Keratinocyte (primary cell): ENCODE measurements around the gene ELAVL2. TPM values are rescaled to one million over a fixed set of nuclear protein-coding genes. Genes with fewer than 3 reads are reported as not detected.

Experiments used
- DNase-seq: peaks from one replicate; pipeline ENCODE4 v3.0.0-alpha.2; 2011; ENCODE audit warnings: low read depth, missing footprints, low spot score
- FAIRE-seq: peaks from 2 replicates; lab custom pipeline; 2011; peaks lifted over from hg19 to GRCh38; lab: Jason Lieb, UNC
- H2AFZ ChIP-seq: 2 replicates; pipeline ENCODE4 v1.6.0; 2012; ENCODE audit warnings: low read length, control low read depth, inconsistent platforms; ENCODE audit not compliant: control insufficient read depth
- H3K27ac ChIP-seq: 2 replicates; pipeline ENCODE4 v1.5.1; 2011; ENCODE audit warnings: low read length; ENCODE audit not compliant: control insufficient read depth, insufficient read depth
- H3K27me3 ChIP-seq: 3 replicates; pipeline ENCODE4 v1.6.0; 2011; ENCODE audit warnings: low read length; ENCODE audit not compliant: control insufficient read depth, insufficient read depth; ENCODE audit errors: extremely low read depth
- H3K36me3 ChIP-seq, 2 experiments: 2 replicates in 1 of 2; 3 replicates in 1 of 2; pipeline ENCODE4 v1.5.1; 2011; ENCODE audit warnings: low read length in 2 of 2, mild to moderate bottlenecking in 1 of 2; ENCODE audit not compliant: control insufficient read depth in 2 of 2, insufficient read depth in 2 of 2; ENCODE audit errors: extremely low read depth in 1 of 2
- H3K4me1 ChIP-seq: 3 replicates; pipeline ENCODE4 v1.5.1; 2011; ENCODE audit warnings: low read length; ENCODE audit not compliant: control insufficient read depth, insufficient read depth; ENCODE audit errors: extremely low read depth
- H3K4me2 ChIP-seq: 3 replicates; pipeline ENCODE4 v1.6.0; 2011; ENCODE audit warnings: low read depth, low read length; ENCODE audit not compliant: control insufficient read depth, insufficient read depth; ENCODE audit errors: extremely low read depth
- H3K4me3 ChIP-seq, 3 experiments: fragments of 200-600 bp in 1 of 3; sonication (generic) in 1 of 3; 2 replicates in 2 of 3; 3 replicates in 1 of 3; pipeline ENCODE4 v1.5.1; 2011 to 2016; ENCODE audit warnings: low read length in 3 of 3, mild to moderate bottlenecking in 3 of 3, control low read depth in 2 of 3, inconsistent platforms in 1 of 3, low read depth in 1 of 3, mixed read lengths in 1 of 3, mixed run types in 1 of 3, moderate library complexity in 1 of 3; ENCODE audit not compliant: control insufficient read depth in 2 of 3, insufficient read depth in 2 of 3; ENCODE audit errors: extremely low read depth in 1 of 3
- H3K79me2 ChIP-seq: 2 replicates; pipeline ENCODE4 v1.6.0; 2012; ENCODE audit warnings: low read length; ENCODE audit not compliant: control insufficient read depth, insufficient read depth
- H3K9ac ChIP-seq: 3 replicates; pipeline ENCODE4 v1.6.0; 2011; ENCODE audit warnings: low read length; ENCODE audit not compliant: control insufficient read depth, insufficient read depth; ENCODE audit errors: extremely low read depth
- H3K9me1 ChIP-seq: 3 replicates; pipeline ENCODE4 v1.6.0; 2011; ENCODE audit warnings: low read length; ENCODE audit not compliant: control insufficient read depth, insufficient read depth; ENCODE audit errors: extremely low read depth
- H3K9me3 ChIP-seq: 2 replicates; pipeline ENCODE4 v1.5.1; 2012; ENCODE audit warnings: low read depth, low read length; ENCODE audit not compliant: control insufficient read depth
- H4K20me1 ChIP-seq: 3 replicates; pipeline ENCODE4 v1.6.0; 2011; ENCODE audit warnings: low read length; ENCODE audit not compliant: control insufficient read depth, insufficient read depth; ENCODE audit errors: extremely low read depth
- CTCF ChIP-seq, 3 experiments: IDR thresholded peaks in 1 of 3; conservative IDR thresholded peaks in 1 of 3; optimal IDR thresholded peaks in 1 of 3; 2 replicates in 2 of 3; 3 replicates in 1 of 3; pipeline versions ENCODE3 to v1.5.1; 2011; ENCODE audit warnings: low read length in 3 of 3, mild to moderate bottlenecking in 3 of 3, moderate library complexity in 2 of 3, control low read depth in 1 of 3, inconsistent platforms in 1 of 3; ENCODE audit not compliant: insufficient read depth in 2 of 3; ENCODE audit errors: extremely low read depth in 1 of 3
- EZH2 ChIP-seq: IDR thresholded peaks from one replicate; pipeline ENCODE4 v1.6.1; 2012; ENCODE audit warnings: inconsistent platforms, mild to moderate bottlenecking, low read length, moderate library complexity
- dilution Hi-C: fragments of 300-500 bp; cut with MboI; formaldehyde crosslinking; loops from one replicate; pipeline ENCODE4 v1.7.0; 2020; ENCODE audit warnings: low sequenced_read_pairs; ENCODE audit not compliant: extremely low pct_ligation_motif_present
- polyA plus RNA-seq, 5 experiments: library from polyadenylated mRNA; depleted of rRNA in 3 of 5; stranded (reverse) in 3 of 5; stranded (forward) in 1 of 5; unstranded in 1 of 5; fragments of >200 nt; gene quantifications; 1 replicate in 1 of 5; 2 replicates in 3 of 5; 3 replicates in 1 of 5; pipeline versions ENCODE4 v1.2.1 to v1.2.3, GENCODE V29; 2011 to 2012; ENCODE audit warnings: missing spikeins in 2 of 5, low read depth in 1 of 5, low replicate concordance in 1 of 5

The ELAVL2 gene
- polyA plus RNA-seq, 1 donor (not counting 4 experiments of a cell fraction or from before 2014, with no cell fraction given) = 4.3 TPM

GRCh38 chr9:23733495-23734078, 92.5 kb downstream of the ELAVL2 start:
- Histone ChIP-seq H3K36me3 (no peaks in the 10 kb centered on the region), H3K9me3 (no peaks in the 10 kb centered on the region), H3K4me3 (no peak overlapping the region), H2AFZ (no peak overlapping the region), H3K4me2 (no peak overlapping the region), H3K9ac (no peak overlapping the region), H3K27me3 (no peaks in the 10 kb centered on the region), H3K9me1 (no peaks in the 10 kb centered on the region), H3K79me2 (no peaks in the 10 kb centered on the region), H4K20me1 (no peaks in the 10 kb centered on the region), H3K4me1 (peaks cover 8% of the 10 kb centered on the region), H3K27ac (no peak overlapping the region)
- no peak for FAIRE-seq
- no peak for TF ChIP-seq CTCF (optimal IDR thresholded peaks at IDR 0.05 in 1 of 3, IDR thresholded peaks at IDR 0.05 in 1 of 3, conservative IDR thresholded peaks at IDR 0.05 in 1 of 3; ENCODE audit: extremely low read depth in 1 of 3, insufficient read depth in 2 of 3, low read length in 3 of 3)
- TF ChIP-seq EZH2 = no peak
- dilution Hi-C loops = no loop called here
- no peak for DNase-seq

- Histone ChIP-seq H3K9ac (no peak overlapping the region), H3K36me3 (no peaks in the 10 kb centered on the region), H3K79me2 (no peaks in the 10 kb centered on the region), H4K20me1 (no peaks in the 10 kb centered on the region), H3K9me1 (no peaks in the 10 kb centered on the region), H3K4me1 (peaks cover 4% of the 10 kb centered on the region), H3K4me2 (no peak overlapping the region), H3K27ac (no peak overlapping the region), H3K27me3 (no peaks in the 10 kb centered on the region), H2AFZ (no peak overlapping the region), H3K9me3 (no peaks in the 10 kb centered on the region), H3K4me3 (no peak overlapping the region)
- DNase-seq (no peak), FAIRE-seq (no peak)
- TF ChIP-seq CTCF (optimal IDR thresholded peaks at IDR 0.05 in 1 of 3, IDR thresholded peaks at IDR 0.05 in 1 of 3, conservative IDR thresholded peaks at IDR 0.05 in 1 of 3; ENCODE audit: extremely low read depth in 1 of 3, insufficient read depth in 2 of 3, low read length in 3 of 3) (no peak), EZH2 (no peak)
- dilution Hi-C loops = no loop called here
These were observed 94.7 kb downstream of the ELAVL2 start for GRCh38 chr9:23731353-23731752.
